HG02852 (cell line): ENCODE results near the gene ANAPC2.

Experiments
- ATAC-seq: cut with Tn5 transposase; IDR thresholded peaks from one replicate; pipeline ENCODE4 v1.9.1; 2021; ENCODE audit warnings: mild to moderate bottlenecking, moderate library complexity; ENCODE audit not compliant: unreplicated experiment

Gene ANAPC2

DNA sequence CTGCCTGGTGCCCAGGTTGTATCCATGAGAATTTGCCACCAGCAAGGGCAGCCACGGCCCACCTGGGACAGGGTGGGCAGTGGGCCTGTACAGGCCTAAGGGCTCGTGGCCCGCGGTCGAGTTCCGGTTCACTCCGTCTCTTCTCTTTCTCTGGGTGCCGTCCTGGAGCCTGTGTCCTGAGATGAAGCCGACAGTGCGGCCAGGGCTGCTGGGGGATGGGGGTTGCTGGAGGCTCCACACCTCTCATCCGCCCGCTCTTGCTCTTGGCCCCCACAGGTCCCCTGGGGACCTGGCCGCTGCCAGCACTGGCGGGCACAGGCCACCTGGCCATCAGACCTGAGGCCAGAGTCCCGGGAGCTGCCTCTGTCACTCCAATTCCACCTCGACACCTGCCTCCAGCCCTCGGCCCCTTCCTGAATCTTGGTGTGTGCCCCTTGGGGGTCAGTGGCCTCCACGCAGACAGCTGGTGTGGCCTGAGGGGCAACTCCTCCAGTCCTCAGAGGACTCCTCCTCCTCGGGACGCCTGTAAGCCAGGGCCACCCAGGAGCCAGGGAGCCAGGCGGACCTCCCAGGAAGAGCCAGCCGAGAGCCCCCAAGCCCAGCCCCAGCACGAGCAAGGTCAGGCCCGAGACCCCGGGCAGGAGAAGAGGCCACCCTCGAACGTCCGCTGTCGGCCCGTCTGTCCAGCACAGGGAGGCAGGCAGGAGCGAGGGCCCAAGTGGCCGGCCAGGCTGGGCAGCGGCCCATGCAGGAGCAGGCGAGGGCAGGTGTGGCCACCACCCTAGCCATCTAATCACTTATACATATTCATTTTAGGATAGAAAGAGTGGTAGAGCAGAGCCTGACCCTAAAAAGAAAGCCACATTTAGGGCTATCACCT, 23.8 kb downstream of the ANAPC2 start:
- no peak for ATAC-seq

GRCh38 chr9:137163805-137164204, 24.6 kb downstream of the ANAPC2 start:
- no peak for ATAC-seq

GRCh38 chr9:137163365-137163715, 25.0 kb downstream of the ANAPC2 start:
- no peak for ATAC-seq

- no peak for ATAC-seq
Measured at GRCh38 chr9:137162505-137163364, 25.6 kb downstream of the ANAPC2 start.

- no peak for ATAC-seq
Measured at GRCh38 chr9:137161558-137162486, 26.5 kb downstream of the ANAPC2 start.

DNA sequence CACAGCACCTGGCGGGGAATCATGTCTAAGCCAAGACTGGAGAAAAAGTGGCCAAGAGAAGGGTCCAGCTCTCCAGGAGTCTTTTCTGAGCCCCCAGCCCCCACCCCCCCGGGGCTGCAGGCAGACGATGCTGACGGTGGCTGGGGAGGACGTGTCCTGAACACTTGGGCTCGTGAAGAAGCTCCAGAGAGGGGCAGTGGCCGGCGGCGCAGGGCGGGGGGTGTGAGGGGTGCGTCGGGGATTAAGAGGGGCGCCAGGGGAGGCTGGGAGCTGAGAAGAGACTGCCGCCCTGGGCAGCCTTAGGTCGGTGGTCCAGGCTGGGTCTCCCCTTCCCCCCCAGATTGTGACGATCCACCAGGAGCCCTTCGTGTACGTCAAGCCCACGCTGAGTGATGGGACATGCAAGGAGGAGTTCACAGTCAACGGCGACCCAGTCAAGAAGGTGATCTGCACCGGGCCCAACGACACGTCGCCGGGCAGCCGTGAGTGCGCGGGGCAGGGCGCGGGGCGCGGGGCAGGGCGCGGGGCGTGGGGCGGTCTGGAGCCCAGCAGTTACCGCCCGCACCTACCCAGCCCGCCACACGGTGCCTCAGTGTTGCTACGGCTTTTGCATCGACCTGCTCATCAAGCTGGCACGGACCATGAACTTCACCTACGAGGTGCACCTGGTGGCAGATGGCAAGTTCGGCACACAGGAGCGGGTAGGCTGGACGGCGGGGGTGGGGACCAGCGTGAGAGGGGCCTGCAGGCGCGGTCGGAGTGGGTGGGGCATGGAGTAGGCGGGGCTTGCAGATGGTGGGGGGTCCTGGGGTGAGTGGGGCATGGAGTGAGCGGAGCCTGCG, 27.4 kb downstream of the ANAPC2 start:
- no peak for ATAC-seq

- no peak for ATAC-seq
Measured at GRCh38 chr9:137160054-137160425, 28.3 kb downstream of the ANAPC2 start.

- no peak for ATAC-seq
Measured at GRCh38 chr9:137159105-137160053, 29.0 kb downstream of the ANAPC2 start.

- no peak for ATAC-seq
Measured at GRCh38 chr9:137158625-137159024, 29.7 kb downstream of the ANAPC2 start.

DNA sequence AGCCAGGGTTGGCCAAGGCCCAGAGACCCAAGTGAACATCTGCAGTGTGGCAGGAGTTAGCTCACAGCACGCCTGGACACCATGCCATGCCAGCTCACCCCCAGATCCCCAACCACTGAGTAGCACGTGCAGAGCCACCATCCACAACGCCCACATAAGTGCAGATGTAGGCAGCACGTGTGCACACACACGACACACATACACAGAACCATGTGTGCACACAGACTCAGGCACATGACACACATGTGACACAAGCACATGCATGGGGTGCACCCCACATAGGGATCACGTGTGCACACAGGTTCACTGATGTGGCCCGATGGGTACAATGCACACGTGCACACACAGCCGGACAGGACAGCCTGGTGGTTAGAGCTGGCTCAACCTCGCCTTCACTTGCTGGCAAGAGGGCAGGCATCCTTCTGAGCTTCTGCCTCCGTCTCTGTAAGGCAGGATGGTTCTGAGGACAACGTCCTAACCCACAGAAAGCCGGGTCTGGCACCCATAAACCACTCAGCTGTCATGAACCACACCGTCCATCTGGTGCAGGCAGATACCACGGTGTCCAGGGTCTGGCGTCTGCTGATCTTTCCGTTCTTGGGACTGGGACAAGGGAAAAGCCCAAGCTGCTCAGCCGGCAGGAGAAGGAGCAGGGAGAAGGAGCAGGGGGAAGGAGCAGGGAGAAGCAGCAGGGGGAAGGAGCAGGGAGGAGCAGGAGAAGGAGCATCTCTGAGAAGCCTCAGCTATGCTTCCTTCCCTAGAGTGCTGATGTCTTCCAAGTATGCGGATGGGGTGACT, 30.5 kb downstream of the ANAPC2 start:
- ATAC-seq: no peak

DNA sequence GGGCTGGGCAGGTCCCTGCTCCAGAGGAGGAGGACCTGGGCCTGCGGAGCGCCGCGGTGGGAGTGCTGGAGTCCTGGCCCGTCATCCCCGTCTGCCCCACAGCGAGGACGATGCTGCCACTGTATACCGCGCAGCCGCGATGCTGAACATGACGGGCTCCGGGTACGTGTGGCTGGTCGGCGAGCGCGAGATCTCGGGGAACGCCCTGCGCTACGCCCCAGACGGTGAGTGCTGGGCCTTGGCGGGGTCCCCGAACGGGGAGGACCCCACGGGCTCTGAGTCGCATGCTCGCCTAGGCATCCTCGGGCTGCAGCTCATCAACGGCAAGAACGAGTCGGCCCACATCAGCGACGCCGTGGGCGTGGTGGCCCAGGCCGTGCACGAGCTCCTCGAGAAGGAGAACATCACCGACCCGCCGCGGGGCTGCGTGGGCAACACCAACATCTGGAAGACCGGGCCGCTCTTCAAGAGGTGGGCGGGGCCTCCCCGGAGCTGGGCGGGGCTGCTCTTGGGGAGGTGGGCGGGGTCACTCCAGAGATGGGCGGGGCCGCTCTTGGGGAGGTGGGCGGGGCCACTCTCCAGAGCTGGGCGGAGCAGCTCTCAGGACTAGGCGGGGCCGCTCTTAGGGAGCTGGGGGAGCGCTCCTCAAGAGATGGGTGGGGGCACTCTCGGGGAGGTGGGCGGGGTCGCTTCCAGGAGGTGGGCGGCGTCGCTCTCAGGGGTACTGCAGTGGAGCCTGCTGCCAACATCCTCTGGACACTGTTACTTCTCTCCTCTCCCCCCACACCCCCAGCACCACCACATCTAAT, 31.6 kb downstream of the ANAPC2 start:
- no peak for ATAC-seq

DNA sequence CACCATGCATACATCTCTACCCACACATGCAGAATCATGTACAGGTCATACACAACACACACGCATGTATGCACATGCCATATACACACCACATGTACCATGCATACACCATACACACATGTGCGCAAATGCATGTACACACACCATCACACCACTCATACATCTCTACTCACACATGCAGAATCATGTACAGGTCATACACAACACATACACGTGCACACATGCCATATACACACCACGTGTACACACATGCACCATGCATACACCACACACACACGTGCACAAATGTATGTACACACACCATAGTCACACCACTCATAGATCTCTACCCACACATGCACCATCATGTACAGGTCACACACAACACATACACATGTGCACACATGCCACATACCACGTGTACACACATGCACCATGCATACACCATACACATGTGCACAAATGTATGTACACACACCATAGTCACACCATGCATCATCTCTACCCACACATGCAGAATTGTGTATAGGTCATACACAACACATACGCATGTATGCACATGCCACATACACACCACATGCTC, 35.4 kb downstream of the ANAPC2 start:
- no peak for ATAC-seq

GRCh38 chr9:137150617-137151457, 37.5 kb downstream of the ANAPC2 start:
- ATAC-seq: no peak

DNA sequence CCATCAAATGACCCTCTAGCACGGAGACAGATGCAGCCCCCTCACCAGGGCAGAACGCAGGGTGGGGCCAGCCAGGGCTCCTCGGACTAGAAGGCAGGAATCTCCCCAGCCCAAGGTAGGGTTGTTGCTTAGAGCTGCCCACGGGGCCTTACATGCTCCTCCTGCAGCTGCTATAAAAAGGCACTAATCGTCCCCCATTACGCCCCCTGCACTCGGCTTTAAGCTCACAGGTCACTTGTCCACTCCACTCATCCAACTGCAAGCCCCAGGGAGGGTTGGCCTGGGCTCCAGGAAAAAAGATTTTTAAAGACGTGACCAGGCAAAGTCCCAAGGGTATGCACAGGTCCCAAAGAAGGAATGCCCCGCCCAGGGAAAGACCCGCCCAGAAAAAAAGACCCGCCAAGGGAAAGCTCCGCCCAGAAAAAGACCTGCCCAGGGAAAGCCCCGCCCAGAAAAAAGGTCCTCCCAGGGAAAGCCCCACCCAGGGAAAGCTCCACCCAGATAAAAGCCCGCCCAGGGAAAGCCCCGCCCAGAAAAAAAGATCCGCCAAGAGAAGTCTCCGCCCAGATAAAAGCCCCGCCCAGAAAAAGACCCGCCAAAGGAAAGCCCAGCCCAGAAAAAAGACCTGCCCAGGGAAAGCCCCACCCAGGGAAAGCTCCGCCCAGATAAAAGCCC, 38.3 kb downstream of the ANAPC2 start:
- ATAC-seq: no peak

- ATAC-seq: no peak
Measured at GRCh38 chr9:137149363-137149762, 39.0 kb downstream of the ANAPC2 start.

- ATAC-seq: no peak
Measured at GRCh38 chr9:137148661-137149060, 39.7 kb downstream of the ANAPC2 start.
